SK-N-SH (cell line): ENCODE measurements around the gene EIPR1. TPM values are rescaled to one million over a fixed set of nuclear protein-coding genes. Genes with fewer than 3 reads are reported as not detected.

Experiments
- CTCF ChIA-PET: fragments of 300-600, 350-600 bp; formaldehyde crosslinking; extraction: SDS; loops from one replicate; lab custom pipeline; 2021; lab: Yijun Ruan, JAX
- POLR2A ChIA-PET: fragments of 350-600 bp; sonication (Branson Sonifier 250); formaldehyde crosslinking; extraction: SDS; loops from one replicate; lab custom pipeline; 2020; ENCODE audit warnings: antibody characterized with exemption, inconsistent platforms; lab: Yijun Ruan, JAX
- DNase-seq: peaks from one replicate; pipeline ENCODE4 v3.0.0; 2012
- H2AFZ ChIP-seq: fragments of 200-600 bp; sonication (generic); 2 replicates; pipeline ENCODE4 v1.8.1; 2016; ENCODE audit warnings: antibody characterized with exemption, mild to moderate bottlenecking, low read depth
- H3F3A ChIP-seq: fragments of 200-600 bp; sonication (generic); replicated peaks from 2 replicates; pipeline ENCODE3; 2016; ENCODE audit warnings: antibody characterized with exemption, mild to moderate bottlenecking; ENCODE audit not compliant: insufficient read depth
- H3K27ac ChIP-seq, 2 experiments: fragments of 200-500 bp in 1 of 2; fragments of 200-600 bp in 1 of 2; sonication (Bioruptor generic) in 1 of 2; sonication (generic), shearing (Covaris generic) in 1 of 2; 2 replicates each; pipeline versions ENCODE4 v1.5.1 to v1.6.1; 2014 to 2016; ENCODE audit warnings: low read depth in 2 of 2, inconsistent platforms in 1 of 2, low read length in 1 of 2, mild to moderate bottlenecking in 1 of 2, mixed read lengths in 1 of 2
- H3K27me3 ChIP-seq: fragments of 200-600 bp; sonication (generic), shearing (Covaris generic); 2 replicates; pipeline ENCODE4 v1.6.1; 2016; ENCODE audit warnings: mixed run types; ENCODE audit not compliant: insufficient read depth
- H3K36me3 ChIP-seq, 2 experiments: fragments of 200-500 bp in 1 of 2; fragments of 200-600 bp in 1 of 2; sonication (Bioruptor generic) in 1 of 2; sonication (generic) in 1 of 2; replicated peaks in 1 of 2; 2 replicates each; pipeline versions ENCODE3 to v1.5.1; 2014 to 2016; ENCODE audit warnings: low read length in 1 of 2, mild to moderate bottlenecking in 1 of 2; ENCODE audit not compliant: insufficient read depth in 2 of 2, control insufficient read depth in 1 of 2
- H3K4me1 ChIP-seq, 2 experiments: fragments of 200-500 bp in 1 of 2; fragments of 200-600 bp in 1 of 2; sonication (Bioruptor generic) in 1 of 2; sonication (generic), shearing (Covaris generic) in 1 of 2; 2 replicates each; pipeline versions ENCODE4 v1.5.1 to v1.6.1; 2014 to 2016; ENCODE audit warnings: low read depth in 1 of 2, low read length in 1 of 2, mixed run types in 1 of 2; ENCODE audit not compliant: insufficient read depth in 2 of 2, control insufficient read depth in 1 of 2
- H3K4me2 ChIP-seq: fragments of 200-600 bp; sonication (generic), shearing (Covaris generic); 2 replicates; pipeline ENCODE4 v1.6.1; 2017; ENCODE audit warnings: mixed run types
- H3K4me3 ChIP-seq, 2 experiments: fragments of 200-500 bp in 1 of 2; fragments of 200-600 bp in 1 of 2; sonication (Bioruptor generic) in 1 of 2; sonication (generic), shearing (Covaris generic) in 1 of 2; 2 replicates each; pipeline versions ENCODE4 v1.5.1 to v1.8.1; 2014 to 2016; ENCODE audit warnings: low read depth in 2 of 2, inconsistent platforms in 1 of 2, low read length in 1 of 2, mild to moderate bottlenecking in 1 of 2, mixed read lengths in 1 of 2, moderate library complexity in 1 of 2
- H3K79me2 ChIP-seq: fragments of 200-600 bp; sonication (generic); 2 replicates; pipeline ENCODE4 v1.8.1; 2017; ENCODE audit warnings: mild to moderate bottlenecking; ENCODE audit not compliant: insufficient read depth
- H3K9ac ChIP-seq: fragments of 200-600 bp; sonication (generic); 2 replicates; pipeline ENCODE4 v1.6.1; 2017; ENCODE audit warnings: mixed run types
- H3K9me2 ChIP-seq: fragments of 200-600 bp; sonication (generic); 2 replicates; pipeline ENCODE4 v1.6.1; 2017; ENCODE audit warnings: mixed run types
- H3K9me3 ChIP-seq: fragments of 200-600 bp; sonication (generic); 2 replicates; pipeline ENCODE4 v1.6.1; 2017; ENCODE audit warnings: mixed run types, mild to moderate bottlenecking, moderate library complexity
- H4K20me1 ChIP-seq: fragments of 200-600 bp; sonication (generic); 2 replicates; pipeline ENCODE4 v1.6.1; 2017; ENCODE audit warnings: mild to moderate bottlenecking, mixed run types; ENCODE audit not compliant: insufficient read depth
- FOSL2 ChIP-seq: IDR thresholded peaks from 2 replicates; pipeline ENCODE4 v1.4.0; 2012; ENCODE audit warnings: low read depth, mild to moderate bottlenecking, moderate library complexity, borderline replicate concordance
- JUND ChIP-seq: IDR thresholded peaks from 2 replicates; pipeline ENCODE4 v1.4.0; 2012
- MXI1 ChIP-seq: IDR thresholded peaks from 2 replicates; pipeline ENCODE4 v1.6.1; 2012; ENCODE audit warnings: mild to moderate bottlenecking, low read depth, low read length, improper control_type of control experiment
- NFIC ChIP-seq: IDR thresholded peaks from 2 replicates; pipeline ENCODE4 v1.4.0; 2012; ENCODE audit warnings: borderline replicate concordance
- NRF1 ChIP-seq: IDR thresholded peaks from 2 replicates; pipeline ENCODE4 v1.6.1; 2012; ENCODE audit warnings: low read depth, mild to moderate bottlenecking, low read length
- POLR2AphosphoS5 ChIP-seq: IDR thresholded peaks from 2 replicates; pipeline ENCODE4 v1.6.1; 2012; ENCODE audit warnings: low read depth, low read length
- RAD21 ChIP-seq: IDR thresholded peaks from 2 replicates; pipeline ENCODE4 v1.6.1; 2012; ENCODE audit warnings: mild to moderate bottlenecking, low read length
- RCOR1 ChIP-seq: fragments of 150-350 bp; IDR thresholded peaks from 2 replicates; pipeline ENCODE4 v1.6.1; 2017; ENCODE audit warnings: antibody characterized with exemption, low read length
- RFX5 ChIP-seq: IDR thresholded peaks from 2 replicates; pipeline ENCODE4 v1.6.1; 2012; ENCODE audit warnings: mild to moderate bottlenecking, improper control_type of control experiment, low read length
- SIN3A ChIP-seq: IDR thresholded peaks from 2 replicates; pipeline ENCODE4 v1.6.1; 2012; ENCODE audit warnings: low read depth, mild to moderate bottlenecking, low read length, moderate library complexity, borderline replicate concordance
- TEAD4 ChIP-seq: IDR thresholded peaks from 2 replicates; pipeline ENCODE4 v1.4.0; 2012; ENCODE audit warnings: mild to moderate bottlenecking, borderline replicate concordance; ENCODE audit not compliant: insufficient read depth
- YY1 ChIP-seq: IDR thresholded peaks from 2 replicates; pipeline ENCODE4 v1.4.0; 2012; ENCODE audit warnings: low read depth, mild to moderate bottlenecking
- WGBS: methylation state at CpG from one replicate; pipeline ENCODE4 v1.1.6; 2017; ENCODE audit warnings: low lambda C conversion rate; 5-methylcytosine and 5-hydroxymethylcytosine counted together
- polyA plus RNA-seq, 3 experiments: library from polyadenylated mRNA; depleted of rRNA; stranded (reverse); fragments of >200 nt; gene quantifications; 2 replicates each; pipeline ENCODE4 v1.2.3, GENCODE V29; 2012
- TF ChIP-seq, protein P1 (sequence below): fragments of 150-350 bp; IDR thresholded peaks from 2 replicates; pipeline ENCODE4 v1.6.1; 2017; ENCODE audit warnings: antibody characterized with exemption, low read length, low read depth, borderline replicate concordance
- TF ChIP-seq, protein P2 (sequence below): IDR thresholded peaks from 2 replicates; pipeline ENCODE4 v1.4.0; 2012; ENCODE audit warnings: low read depth, borderline replicate concordance
- TF ChIP-seq, protein P3 (sequence below): IDR thresholded peaks from 2 replicates; pipeline ENCODE4 v1.6.1; 2012; ENCODE audit warnings: mild to moderate bottlenecking, low read depth, low read length, moderate library complexity
- TF ChIP-seq, protein P4 (sequence below): IDR thresholded peaks from 2 replicates; pipeline ENCODE4 v1.4.0; 2012; ENCODE audit warnings: low read depth

EIPR1 gene
- polyA plus RNA-seq, 1 of the 3 experiments (the other 2 are of a cell fraction) = 85.9 TPM

DNA sequence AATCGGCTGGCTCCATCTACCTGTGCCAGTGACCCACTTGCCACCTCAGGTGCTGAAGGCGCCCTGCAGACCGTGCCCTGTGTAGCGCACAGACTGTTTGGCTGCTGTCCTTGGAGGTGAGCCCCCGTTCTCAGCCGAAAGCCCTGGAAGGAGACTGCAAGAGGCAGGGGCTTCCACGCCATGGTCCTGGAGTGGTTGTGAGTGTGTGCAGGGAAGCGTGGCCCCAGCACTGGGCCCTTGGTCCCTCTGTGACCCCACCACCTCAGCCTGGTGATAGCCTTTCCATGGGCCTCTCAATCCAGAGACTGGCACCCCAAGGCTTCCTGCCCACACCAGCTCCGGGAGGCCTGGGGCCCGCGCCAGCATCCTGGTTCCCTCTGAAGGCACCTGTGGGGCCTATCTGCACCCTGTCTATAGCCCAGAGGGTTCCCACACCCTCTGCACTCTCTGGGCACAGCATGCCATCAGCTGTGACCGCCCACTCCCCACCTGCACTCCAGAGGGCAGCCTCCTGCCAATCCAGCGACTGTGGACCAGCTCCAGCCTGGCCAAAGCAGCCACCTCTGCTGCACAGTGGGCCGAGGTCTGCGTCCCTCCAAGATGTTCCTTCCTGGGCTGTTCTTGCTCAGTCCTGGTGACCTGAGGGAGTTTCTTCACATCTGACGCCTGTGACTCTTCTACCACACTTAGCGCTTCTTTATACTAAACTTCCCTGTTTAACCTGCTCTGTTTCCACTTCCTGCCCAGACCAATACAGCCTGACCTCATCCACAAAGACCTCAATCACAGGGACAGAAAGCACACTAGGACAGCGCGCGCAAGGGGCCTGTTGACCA lies 109.5 kb downstream of the EIPR1 start:
- 95% methylated on average over 13 of the region's 20 CpGs for WGBS
- H3K27ac ChIP-seq = no peak overlapping the region; a peak in 1 of 4 replicates
- no peaks in the 10 kb centered on the region for H3K9me2 ChIP-seq
- H2AFZ ChIP-seq = no peak overlapping the region
- H3K4me1 ChIP-seq = peaks cover 0 to 30% of the 10 kb centered on the region in 2 experiments; a peak in 1 of 4 replicates
- peaks cover 0 to 2% of the 10 kb centered on the region in 2 experiments for H3K36me3 ChIP-seq
- H3K27me3 ChIP-seq = no peaks in the 10 kb centered on the region
- no peak for TF ChIP-seq RCOR1
- TF ChIP-seq RAD21 = no peak
- ChIA-PET CTCF (interaction anchor here (1.3 kb wide), 1 partner anchor 35 kb away, joined by 3 read pairs; no protein-coding TSS in a partner anchor), POLR2A (no interaction called here)
- H3K4me2 ChIP-seq = no peak overlapping the region
- no peaks in the 10 kb centered on the region for H4K20me1 ChIP-seq
- no peaks in the 10 kb centered on the region for H3F3A ChIP-seq
- H3K4me3 ChIP-seq = no peak overlapping the region
- H3K9ac ChIP-seq = no peak overlapping the region
- DNase-seq = no peak
- peaks cover 6% of the 10 kb centered on the region; the same call in 1 of the 2 replicates for H3K79me2 ChIP-seq
- no peaks in the 10 kb centered on the region for H3K9me3 ChIP-seq

GRCh38 chr2:3266925-3267867 lies 110.4 kb downstream of the EIPR1 start:
- Histone ChIP-seq H3K9me2 (no peaks in the 10 kb centered on the region), H3K9me3 (no peaks in the 10 kb centered on the region), H3K27me3 (no peaks in the 10 kb centered on the region), H3F3A (no peaks in the 10 kb centered on the region), H3K79me2 (peaks cover under 1% of the 10 kb centered on the region; the same call in 1 of the 2 replicates), H3K4me3 (no peak overlapping the region), H3K4me1 (peaks cover 0 to 30% of the 10 kb centered on the region in 2 experiments; a peak in 1 of 4 replicates), H3K4me2 (no peak overlapping the region), H3K9ac (no peak overlapping the region), H3K36me3 (peaks cover 0 to 7% of the 10 kb centered on the region in 2 experiments), H2AFZ (no peak overlapping the region), H3K27ac (peak overlapping the region in 1 of 2 experiments; percentile 22; a peak in 1 of 4 replicates), H4K20me1 (no peaks in the 10 kb centered on the region)
- POLR2A ChIA-PET = interaction anchor here (0.6 kb wide), 1 partner anchor 91 kb away, joined by 3 read pairs; no protein-coding TSS in a partner anchor
- CTCF ChIA-PET = interaction anchor here (0.9 to 2.2 kb wide), 6 partner anchors 10 to 156 kb away, joined by 3 to 10 read pairs (median 3); no protein-coding TSS in a partner anchor
- WGBS = 96% methylated on average over 15 of the region's 15 CpGs
- DNase-seq = no peak
- TF ChIP-seq SIN3A = no peak
- no peak for TF ChIP-seq FOSL2
- no peak for TF ChIP-seq POLR2AphosphoS5
- TF ChIP-seq, protein P1, sequence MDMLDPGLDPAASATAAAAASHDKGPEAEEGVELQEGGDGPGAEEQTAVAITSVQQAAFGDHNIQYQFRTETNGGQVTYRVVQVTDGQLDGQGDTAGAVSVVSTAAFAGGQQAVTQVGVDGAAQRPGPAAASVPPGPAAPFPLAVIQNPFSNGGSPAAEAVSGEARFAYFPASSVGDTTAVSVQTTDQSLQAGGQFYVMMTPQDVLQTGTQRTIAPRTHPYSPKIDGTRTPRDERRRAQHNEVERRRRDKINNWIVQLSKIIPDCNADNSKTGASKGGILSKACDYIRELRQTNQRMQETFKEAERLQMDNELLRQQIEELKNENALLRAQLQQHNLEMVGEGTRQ = no peak
- no peak for TF ChIP-seq YY1
- TF ChIP-seq NFIC = no peak
- TF ChIP-seq, protein P2, sequence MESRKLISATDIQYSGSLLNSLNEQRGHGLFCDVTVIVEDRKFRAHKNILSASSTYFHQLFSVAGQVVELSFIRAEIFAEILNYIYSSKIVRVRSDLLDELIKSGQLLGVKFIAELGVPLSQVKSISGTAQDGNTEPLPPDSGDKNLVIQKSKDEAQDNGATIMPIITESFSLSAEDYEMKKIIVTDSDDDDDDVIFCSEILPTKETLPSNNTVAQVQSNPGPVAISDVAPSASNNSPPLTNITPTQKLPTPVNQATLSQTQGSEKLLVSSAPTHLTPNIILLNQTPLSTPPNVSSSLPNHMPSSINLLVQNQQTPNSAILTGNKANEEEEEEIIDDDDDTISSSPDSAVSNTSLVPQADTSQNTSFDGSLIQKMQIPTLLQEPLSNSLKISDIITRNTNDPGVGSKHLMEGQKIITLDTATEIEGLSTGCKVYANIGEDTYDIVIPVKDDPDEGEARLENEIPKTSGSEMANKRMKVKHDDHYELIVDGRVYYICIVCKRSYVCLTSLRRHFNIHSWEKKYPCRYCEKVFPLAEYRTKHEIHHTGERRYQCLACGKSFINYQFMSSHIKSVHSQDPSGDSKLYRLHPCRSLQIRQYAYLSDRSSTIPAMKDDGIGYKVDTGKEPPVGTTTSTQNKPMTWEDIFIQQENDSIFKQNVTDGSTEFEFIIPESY = no peak
- no peak for TF ChIP-seq MXI1
- no peak for TF ChIP-seq JUND
- TF ChIP-seq, protein P3, sequence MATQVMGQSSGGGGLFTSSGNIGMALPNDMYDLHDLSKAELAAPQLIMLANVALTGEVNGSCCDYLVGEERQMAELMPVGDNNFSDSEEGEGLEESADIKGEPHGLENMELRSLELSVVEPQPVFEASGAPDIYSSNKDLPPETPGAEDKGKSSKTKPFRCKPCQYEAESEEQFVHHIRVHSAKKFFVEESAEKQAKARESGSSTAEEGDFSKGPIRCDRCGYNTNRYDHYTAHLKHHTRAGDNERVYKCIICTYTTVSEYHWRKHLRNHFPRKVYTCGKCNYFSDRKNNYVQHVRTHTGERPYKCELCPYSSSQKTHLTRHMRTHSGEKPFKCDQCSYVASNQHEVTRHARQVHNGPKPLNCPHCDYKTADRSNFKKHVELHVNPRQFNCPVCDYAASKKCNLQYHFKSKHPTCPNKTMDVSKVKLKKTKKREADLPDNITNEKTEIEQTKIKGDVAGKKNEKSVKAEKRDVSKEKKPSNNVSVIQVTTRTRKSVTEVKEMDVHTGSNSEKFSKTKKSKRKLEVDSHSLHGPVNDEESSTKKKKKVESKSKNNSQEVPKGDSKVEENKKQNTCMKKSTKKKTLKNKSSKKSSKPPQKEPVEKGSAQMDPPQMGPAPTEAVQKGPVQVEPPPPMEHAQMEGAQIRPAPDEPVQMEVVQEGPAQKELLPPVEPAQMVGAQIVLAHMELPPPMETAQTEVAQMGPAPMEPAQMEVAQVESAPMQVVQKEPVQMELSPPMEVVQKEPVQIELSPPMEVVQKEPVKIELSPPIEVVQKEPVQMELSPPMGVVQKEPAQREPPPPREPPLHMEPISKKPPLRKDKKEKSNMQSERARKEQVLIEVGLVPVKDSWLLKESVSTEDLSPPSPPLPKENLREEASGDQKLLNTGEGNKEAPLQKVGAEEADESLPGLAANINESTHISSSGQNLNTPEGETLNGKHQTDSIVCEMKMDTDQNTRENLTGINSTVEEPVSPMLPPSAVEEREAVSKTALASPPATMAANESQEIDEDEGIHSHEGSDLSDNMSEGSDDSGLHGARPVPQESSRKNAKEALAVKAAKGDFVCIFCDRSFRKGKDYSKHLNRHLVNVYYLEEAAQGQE = no peak
- no peak for TF ChIP-seq RFX5
- no peak for TF ChIP-seq NRF1
- TF ChIP-seq, protein P4, sequence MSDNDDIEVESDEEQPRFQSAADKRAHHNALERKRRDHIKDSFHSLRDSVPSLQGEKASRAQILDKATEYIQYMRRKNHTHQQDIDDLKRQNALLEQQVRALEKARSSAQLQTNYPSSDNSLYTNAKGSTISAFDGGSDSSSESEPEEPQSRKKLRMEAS = no peak
- no peak for TF ChIP-seq TEAD4
